H4 (cell line): ENCODE measurements around the gene MACROD2. TPM values are rescaled to one million over a fixed set of nuclear protein-coding genes. Genes with fewer than 3 reads are reported as not detected.
"Not testable (repeated sequence)": the region's sequence is repeated elsewhere in the genome, so short reads cannot be mapped to it uniquely, and the experiment has no call there.

Experiments
- DNase-seq: peaks from one replicate; pipeline ENCODE4 v3.0.0-alpha.2; 2015; ENCODE audit warnings: low spot score
- total RNA-seq: library from RNA; depleted of rRNA; stranded (reverse); fragments of >200 nt; shearing (Covaris generic); gene quantifications from 2 replicates; pipeline ENCODE4 v1.2.3, GENCODE V29; 2014

The MACROD2 gene
- total RNA-seq, 1 experiment from 2014 or later, result 1.2 TPM

- DNase-seq, result no peak
Measured at GRCh38 chr20:15154070-15154469, 1158.8 kb downstream of the MACROD2 start.

DNA sequence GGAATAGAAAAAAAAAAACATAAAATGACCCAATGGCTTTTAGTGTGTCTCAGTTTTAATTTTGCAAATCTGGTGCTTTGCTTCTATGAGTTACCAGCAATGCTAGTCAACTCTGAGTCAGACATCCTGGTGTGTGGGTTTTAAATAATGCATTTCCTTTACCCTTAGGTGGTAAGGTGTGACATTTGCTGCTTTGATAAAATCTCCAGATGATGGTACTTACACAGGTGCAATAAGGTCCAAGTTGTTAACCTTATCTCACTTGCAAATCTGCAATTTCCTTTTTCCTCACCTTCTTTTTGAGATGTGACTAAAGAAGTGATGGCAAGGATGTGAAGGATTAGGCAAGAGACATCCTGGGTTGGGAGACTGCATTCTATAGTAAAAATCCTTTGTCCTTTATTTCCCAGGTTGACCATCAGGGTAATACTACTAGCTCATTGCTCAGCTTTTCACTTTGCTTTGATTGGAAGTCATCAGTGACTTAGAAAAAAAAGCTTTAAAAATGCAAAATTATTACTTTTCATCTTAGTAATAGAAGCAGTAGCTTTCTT, 1160.6 kb downstream of the MACROD2 start:
- DNase-seq, result no peak

DNA sequence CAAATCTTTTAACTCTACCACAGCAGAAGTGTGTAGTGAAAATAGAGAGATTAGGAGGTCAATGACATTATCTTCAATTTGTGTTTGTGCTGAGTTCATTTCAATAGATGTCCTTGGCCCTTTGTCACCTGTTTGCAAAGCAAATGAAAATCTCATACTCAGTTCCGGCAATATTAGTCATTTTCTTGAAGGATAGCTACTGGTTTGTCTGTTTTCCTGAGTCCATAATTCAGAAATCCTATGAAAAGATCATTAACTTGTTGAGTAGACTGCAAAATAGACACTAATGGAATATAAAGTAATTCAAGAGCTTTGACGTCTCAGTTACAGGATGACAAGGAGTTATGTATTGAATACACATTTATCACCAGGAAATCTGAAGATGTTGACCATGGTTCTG, 1163.2 kb downstream of the MACROD2 start:
- no peak for DNase-seq

- peak; percentile 40 for DNase-seq
Measured at GRCh38 chr20:15162079-15162647, 1166.8 kb downstream of the MACROD2 start.

DNA sequence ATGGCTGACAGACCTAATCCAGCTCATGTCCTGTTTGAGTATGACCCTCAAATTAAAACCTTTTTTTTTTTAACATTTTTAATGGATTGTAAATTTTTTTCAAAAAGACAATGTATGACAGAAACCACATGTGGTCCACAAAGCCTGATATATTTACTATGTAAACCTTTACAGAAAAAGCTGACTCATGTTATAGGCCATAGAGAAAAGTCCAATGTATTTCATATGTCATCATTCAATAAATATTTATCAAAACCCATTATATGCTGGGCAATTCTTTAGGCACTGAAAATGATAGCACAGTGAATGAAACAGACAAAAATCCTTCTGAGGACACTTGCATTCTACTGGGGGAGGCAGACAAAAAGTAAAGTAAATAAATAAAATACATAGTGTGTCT, 1168.3 kb downstream of the MACROD2 start:
- DNase-seq, result no peak

GRCh38 chr20:15164726-15165125, 1169.4 kb downstream of the MACROD2 start:
- DNase-seq, result no peak

DNA sequence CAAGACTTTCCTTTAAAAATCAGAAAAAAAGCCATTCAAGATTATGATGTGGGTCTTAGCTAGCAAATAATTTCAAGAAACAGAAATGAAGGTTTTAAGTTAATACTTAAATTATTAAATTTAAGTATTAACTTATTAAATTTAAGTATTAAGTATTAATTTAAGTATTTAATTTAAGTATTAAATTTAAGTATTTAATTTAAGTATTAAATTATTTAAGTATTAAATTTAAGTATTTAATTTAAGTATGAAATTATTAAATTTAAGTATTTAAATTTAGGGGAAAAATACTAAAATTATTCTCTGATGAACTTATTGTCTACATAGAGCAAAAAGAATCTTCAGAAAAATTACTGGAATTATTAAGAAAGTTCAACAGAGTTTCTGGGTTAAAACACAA, 1171.4 kb downstream of the MACROD2 start:
- no peak for DNase-seq

DNA sequence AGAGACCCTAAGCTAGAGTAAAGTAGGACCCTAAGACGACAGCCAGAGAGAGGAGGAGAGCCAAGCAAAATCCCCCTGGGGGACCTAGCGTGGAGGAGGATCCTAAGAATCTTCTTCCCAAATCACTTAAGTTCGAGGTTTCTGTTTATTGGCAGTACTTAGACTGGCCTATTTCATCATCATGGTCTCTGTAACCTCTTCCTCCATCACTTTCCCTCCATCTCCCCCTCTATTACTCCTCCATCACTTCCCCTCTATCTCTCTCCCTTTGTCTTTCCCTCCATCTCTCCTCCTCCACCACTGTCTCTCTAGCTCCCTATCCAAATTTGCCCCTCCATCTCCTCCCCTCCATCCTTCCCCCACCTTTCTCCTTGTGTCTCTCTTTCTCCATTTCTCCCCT, 1175.7 kb downstream of the MACROD2 start:
- DNase-seq, result no peak

DNA sequence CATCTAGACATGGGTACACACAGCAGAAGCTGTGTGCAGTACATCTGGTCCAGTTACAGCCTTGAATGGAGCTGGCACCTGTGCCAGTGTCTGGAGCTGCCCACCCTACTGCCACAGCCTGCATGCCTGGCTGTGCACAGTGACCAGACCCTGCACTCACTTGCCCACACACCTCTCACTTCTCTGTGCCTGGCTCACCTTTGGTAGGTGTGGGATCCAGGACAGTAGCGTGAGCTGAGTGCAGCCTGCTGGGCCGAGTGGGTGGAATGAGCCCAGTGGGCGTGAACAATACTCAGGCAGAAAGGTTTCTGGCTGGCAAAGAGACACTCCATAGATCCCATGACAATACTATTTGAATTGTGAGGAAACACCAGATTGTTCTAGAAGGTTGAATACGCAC, 1181.6 kb downstream of the MACROD2 start:
- no peak for DNase-seq

DNA sequence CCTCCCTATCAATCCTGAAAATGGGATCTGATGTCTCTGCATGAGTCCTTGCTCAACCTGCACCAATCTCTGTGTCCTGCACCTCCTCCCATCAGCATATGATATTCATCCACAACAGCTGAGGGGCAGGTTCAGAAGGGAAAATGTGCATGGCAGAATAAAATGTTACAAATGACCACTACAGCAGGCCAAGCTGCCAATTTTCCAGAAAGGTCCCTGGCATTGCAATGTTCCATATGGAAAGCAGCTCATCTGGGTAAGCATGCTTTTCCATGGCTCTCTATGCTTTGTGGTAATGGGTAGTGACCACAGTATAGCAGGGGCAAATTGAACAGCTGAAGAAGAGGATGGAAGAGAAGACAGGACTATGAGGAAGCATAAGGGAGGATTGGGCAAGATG, 1183.3 kb downstream of the MACROD2 start:
- DNase-seq, result no peak

DNA sequence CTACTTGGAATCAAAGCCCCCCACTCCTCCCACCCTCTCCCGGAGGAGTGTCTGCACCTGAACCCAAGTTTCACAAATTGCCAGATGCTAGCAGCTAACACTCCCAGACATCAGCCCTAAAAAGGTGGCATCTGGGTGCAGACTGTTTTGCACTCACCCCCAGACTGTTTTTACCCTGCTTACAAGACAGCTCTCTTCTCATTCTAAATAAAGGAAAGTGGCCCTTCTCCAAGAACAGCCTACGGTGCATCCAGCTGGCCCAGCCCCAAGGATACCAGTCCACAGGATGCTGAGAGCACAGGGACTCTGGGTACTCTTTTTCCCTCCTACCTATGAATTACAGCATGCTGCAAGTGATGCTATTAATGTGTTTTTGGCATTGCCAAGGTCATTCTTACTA, 1184.1 kb downstream of the MACROD2 start:
- DNase-seq, result no peak

DNA sequence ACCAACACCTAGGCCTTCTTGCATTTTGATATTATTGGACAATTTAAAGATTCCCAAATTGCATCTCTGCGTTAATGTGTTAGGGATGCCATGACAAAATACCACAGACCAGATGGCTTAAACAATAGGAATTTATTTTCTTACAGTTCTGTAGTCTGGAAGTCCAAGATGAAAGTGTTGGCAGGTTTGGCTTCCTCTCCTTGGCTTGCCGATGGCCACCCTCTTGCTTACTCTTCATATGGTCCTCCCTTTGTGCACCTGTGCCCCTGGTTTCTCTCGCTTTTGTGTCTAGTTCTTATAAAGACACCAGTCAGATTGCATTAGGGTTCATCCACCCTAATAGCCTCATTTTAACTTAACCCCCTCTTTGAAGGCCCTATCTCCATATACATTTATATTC, 1184.5 kb downstream of the MACROD2 start:
- DNase-seq, result no peak

DNA sequence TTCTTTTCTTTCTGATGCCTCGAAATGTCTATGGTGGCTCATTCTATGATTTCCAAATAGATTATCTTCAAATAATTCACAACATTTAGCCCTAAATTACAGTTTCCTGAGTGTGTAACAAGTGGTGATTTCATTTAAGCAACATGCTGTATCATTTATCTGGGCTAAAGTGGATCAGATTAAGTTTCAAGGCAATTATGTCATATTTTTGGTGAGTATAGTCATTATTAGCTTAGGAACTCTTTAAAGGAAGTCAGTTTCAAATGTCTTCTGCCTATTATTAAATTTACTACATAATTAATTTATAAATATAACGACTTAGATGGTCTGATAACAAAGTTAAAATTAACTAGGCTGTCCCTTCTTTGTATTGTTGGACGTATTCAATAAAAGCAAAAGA, 1190.0 kb downstream of the MACROD2 start:
- no peak for DNase-seq

- no peak for DNase-seq
Measured at GRCh38 chr20:15185913-15186312, 1190.6 kb downstream of the MACROD2 start.

DNA sequence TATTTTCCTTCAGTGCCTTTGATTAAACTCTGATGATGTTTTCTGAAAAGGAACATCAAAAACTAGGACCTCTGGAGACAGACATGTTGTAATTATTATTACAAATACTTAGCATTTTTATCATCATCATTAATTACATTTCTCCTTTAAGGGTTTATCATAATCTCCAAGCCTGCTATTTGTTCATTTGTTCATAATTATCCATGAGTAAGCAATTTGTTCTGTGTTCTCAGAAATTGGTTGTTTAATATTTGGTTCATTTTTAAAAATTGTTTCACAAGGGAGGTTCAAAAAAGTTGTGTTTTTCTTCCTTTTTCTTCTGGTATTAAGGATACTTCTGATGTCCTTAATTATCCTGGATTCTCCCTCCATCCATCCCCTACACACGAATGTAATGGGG, 1192.3 kb downstream of the MACROD2 start:
- no peak for DNase-seq

GRCh38 chr20:15188415-15188814, 1193.1 kb downstream of the MACROD2 start:
- DNase-seq, result no peak

GRCh38 chr20:15191082-15191723, 1195.9 kb downstream of the MACROD2 start:
- no peak for DNase-seq

DNA sequence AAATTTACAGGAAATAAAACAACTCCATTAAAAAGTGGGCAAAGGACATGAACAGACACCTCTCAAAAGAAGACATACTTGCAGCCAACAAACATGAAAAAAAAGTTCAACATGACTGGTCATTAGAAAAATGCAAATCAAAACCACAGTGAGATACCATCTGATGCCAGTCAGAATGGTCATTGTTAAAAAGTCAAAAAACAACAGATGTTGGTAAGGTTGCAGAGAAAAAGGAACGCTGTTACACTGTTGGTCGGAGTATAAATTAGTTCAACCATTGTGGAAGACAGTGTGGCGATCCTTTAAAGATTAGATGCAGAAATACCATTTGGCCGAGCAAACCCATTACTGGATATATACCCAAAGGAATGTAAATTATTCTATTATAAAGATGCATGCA, 1200.1 kb downstream of the MACROD2 start:
- DNase-seq, result no peak

GRCh38 chr20:15196547-15197255, 1201.4 kb downstream of the MACROD2 start:
- no peak for DNase-seq

DNA sequence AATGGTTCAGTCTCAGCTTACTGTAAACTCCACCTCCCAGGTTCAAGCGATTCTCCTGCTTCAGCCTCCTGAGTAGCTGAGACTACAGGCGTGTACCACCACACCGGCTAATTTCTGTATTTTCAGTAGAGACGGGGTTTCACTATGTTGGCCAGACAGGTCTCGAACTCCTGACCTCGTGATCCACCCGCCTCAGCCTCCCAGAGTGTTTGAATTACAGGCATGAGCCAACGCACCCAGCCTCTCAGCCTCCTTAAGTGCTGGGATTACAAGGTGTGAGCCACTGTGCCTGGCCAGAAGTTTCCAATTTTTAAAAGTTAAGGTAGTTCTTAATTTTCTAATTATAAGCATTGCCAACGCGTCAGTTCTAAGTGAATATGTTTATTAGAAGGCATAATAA, 1202.7 kb downstream of the MACROD2 start:
- not testable (repeated sequence) for DNase-seq

- no peak for DNase-seq
Measured at GRCh38 chr20:15199698-15200097, 1204.4 kb downstream of the MACROD2 start.

DNA sequence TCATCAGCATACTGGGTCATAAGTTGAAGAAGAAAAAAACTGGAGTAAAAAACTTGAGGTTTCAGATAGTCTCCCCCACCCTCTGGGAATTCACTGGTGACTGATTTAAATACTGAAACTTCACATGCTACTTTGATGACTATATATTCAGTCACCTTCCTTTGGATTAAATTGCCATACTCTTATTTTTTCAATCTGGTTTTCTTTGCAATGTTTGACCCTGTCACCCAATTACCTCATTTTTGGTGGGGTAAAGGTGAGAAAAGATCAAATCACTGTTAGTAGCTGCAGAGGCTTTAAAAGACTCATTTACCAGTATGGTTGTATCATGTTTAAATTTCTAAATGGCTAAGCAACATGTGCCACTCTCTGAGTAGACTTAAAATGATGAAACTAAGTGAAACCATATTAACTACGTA, 1204.8 kb downstream of the MACROD2 start:
- no peak for DNase-seq

- no peak for DNase-seq
Measured at GRCh38 chr20:15201602-15202001, 1206.3 kb downstream of the MACROD2 start.
